SK-N-SH treated with all-trans-retinoic acid at 6 μM for 48 hours (cell line): ENCODE measurements around the gene VTA1.

ENCODE experiments used
- ARNTL ChIP-seq: fragments of 450-650 bp; formaldehyde crosslinking; IDR thresholded peaks from 2 replicates; pipeline ENCODE4 v1.5.0; 2020; ENCODE audit warnings: low read depth, mild to moderate bottlenecking, moderate library complexity, borderline replicate concordance
- CSDC2 ChIP-seq: fragments of 250-450 bp; sonication (Bioruptor Pico); IDR thresholded peaks from 2 replicates; pipeline ENCODE4 v1.5.0; 2020; ENCODE audit warnings: mild to moderate bottlenecking, moderate library complexity
- CSRNP3 ChIP-seq: fragments of 250-450 bp; sonication (Bioruptor Pico); IDR thresholded peaks from 2 replicates; pipeline ENCODE4 v1.5.1; 2021; ENCODE audit warnings: mild to moderate bottlenecking, moderate library complexity
- TSHZ2 ChIP-seq: fragments of 250-450 bp; sonication (Bioruptor Pico); IDR thresholded peaks from 2 replicates; pipeline ENCODE4 v1.5.0; 2020; ENCODE audit warnings: mild to moderate bottlenecking, moderate library complexity
- ZFP30 ChIP-seq: fragments of 450-650 bp; formaldehyde crosslinking; IDR thresholded peaks from 2 replicates; pipeline ENCODE4 v1.5.0; 2022; ENCODE audit warnings: mild to moderate bottlenecking, moderate library complexity
- TF ChIP-seq, protein P1 (sequence below): fragments of 250-450 bp; sonication (Bioruptor Pico); IDR thresholded peaks from 2 replicates; pipeline ENCODE4 v1.8.0; 2020; ENCODE audit warnings: mild to moderate bottlenecking, moderate library complexity, borderline replicate concordance

GRCh38 chr6:142192343-142192742 is 45.3 kb downstream of the VTA1 start:
- TF ChIP-seq ZFP30 (CRISPR knock-in tag) (no peak), TSHZ2 (CRISPR knock-in tag) (no peak), CSDC2 (CRISPR knock-in tag) (no peak), ARNTL (no peak), CSRNP3 (CRISPR knock-in tag) (no peak)
- TF ChIP-seq, protein P1, sequence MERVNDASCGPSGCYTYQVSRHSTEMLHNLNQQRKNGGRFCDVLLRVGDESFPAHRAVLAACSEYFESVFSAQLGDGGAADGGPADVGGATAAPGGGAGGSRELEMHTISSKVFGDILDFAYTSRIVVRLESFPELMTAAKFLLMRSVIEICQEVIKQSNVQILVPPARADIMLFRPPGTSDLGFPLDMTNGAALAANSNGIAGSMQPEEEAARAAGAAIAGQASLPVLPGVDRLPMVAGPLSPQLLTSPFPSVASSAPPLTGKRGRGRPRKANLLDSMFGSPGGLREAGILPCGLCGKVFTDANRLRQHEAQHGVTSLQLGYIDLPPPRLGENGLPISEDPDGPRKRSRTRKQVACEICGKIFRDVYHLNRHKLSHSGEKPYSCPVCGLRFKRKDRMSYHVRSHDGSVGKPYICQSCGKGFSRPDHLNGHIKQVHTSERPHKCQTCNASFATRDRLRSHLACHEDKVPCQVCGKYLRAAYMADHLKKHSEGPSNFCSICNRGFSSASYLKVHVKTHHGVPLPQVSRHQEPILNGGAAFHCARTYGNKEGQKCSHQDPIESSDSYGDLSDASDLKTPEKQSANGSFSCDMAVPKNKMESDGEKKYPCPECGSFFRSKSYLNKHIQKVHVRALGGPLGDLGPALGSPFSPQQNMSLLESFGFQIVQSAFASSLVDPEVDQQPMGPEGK (CRISPR knock-in tag), result no peak
